GM23338 (cell line): ENCODE data around the gene FCN1. TPM values are rescaled to one million over a fixed set of nuclear protein-coding genes. Genes with fewer than 3 reads are reported as not detected.
A peak's percentile ranks its signal among the peaks of the same experiment; 100 is the strongest.

Experiments
- ATAC-seq: fragments of 200-7000 bp; cut with Tn5 transposase; 3 replicates; pipeline ENCODE4 v1.9.1; 2020
- DNase-seq: peaks from one replicate; pipeline ENCODE4 v3.0.0-alpha.2; 2015; ENCODE audit warnings: low spot score
- H2AFZ ChIP-seq: fragments of 200-600 bp; sonication (generic); 2 replicates; pipeline ENCODE4 v1.8.0; 2016; ENCODE audit warnings: antibody characterized with exemption, mild to moderate bottlenecking, moderate library complexity
- H3F3A ChIP-seq: fragments of 200-600 bp; sonication (generic); replicated peaks from 2 replicates; pipeline ENCODE4 v1.8.0; 2017; ENCODE audit warnings: antibody characterized with exemption, mixed run types, low read depth
- H3K27ac ChIP-seq: fragments of 200-600 bp; sonication (generic); 2 replicates; pipeline ENCODE4 v1.6.1; 2016; ENCODE audit warnings: low read depth
- H3K27me3 ChIP-seq: fragments of 200-600 bp; sonication (generic); 2 replicates; pipeline ENCODE4 v1.8.0; 2016; ENCODE audit warnings: mild to moderate bottlenecking, mixed run types, moderate library complexity; ENCODE audit not compliant: insufficient read depth
- H3K36me3 ChIP-seq: fragments of 200-600 bp; sonication (generic); 2 replicates; pipeline ENCODE4 v1.8.0; 2016; ENCODE audit warnings: mild to moderate bottlenecking; ENCODE audit not compliant: insufficient read depth
- H3K4me1 ChIP-seq: fragments of 200-600 bp; sonication (generic); 2 replicates; pipeline ENCODE4 v1.8.0; 2016; ENCODE audit warnings: mild to moderate bottlenecking, moderate library complexity; ENCODE audit not compliant: insufficient read depth
- H3K4me2 ChIP-seq: fragments of 200-600 bp; sonication (generic); 2 replicates; pipeline ENCODE4 v1.7.1; 2017; ENCODE audit warnings: mixed run types
- H3K4me3 ChIP-seq: fragments of 200-600 bp; sonication (generic); 2 replicates; pipeline ENCODE4 v1.6.1; 2016; ENCODE audit warnings: mixed run types
- H3K79me2 ChIP-seq: fragments of 200-600 bp; sonication (generic); replicated peaks from 2 replicates; pipeline ENCODE4 v1.8.0; 2017; ENCODE audit warnings: mild to moderate bottlenecking; ENCODE audit not compliant: insufficient read depth
- H3K9me2 ChIP-seq: fragments of 200-600 bp; sonication (generic); 2 replicates; pipeline ENCODE4 v1.8.0; 2017; ENCODE audit not compliant: insufficient read depth
- H4K20me1 ChIP-seq: fragments of 200-600 bp; sonication (generic); replicated peaks from 2 replicates; pipeline ENCODE4 v1.8.0; 2017; ENCODE audit warnings: mild to moderate bottlenecking; ENCODE audit not compliant: insufficient read depth
- H3K27ac Mint-ChIP-seq: 2 replicates; pipeline ENCODE4 v1.8.0; 2020; ENCODE audit warnings: inconsistent platforms, mild to moderate bottlenecking, moderate library complexity, mixed read lengths
- H3K27me3 Mint-ChIP-seq: 3 replicates; pipeline ENCODE4 v1.8.0; 2022; ENCODE audit warnings: low read depth, mild to moderate bottlenecking, moderate library complexity, mixed read lengths, inconsistent platforms; ENCODE audit not compliant: insufficient read depth, poor library complexity
- H3K36me3 Mint-ChIP-seq: 3 replicates; pipeline ENCODE4 v1.8.0; 2021; ENCODE audit warnings: low read depth, mild to moderate bottlenecking, inconsistent platforms, moderate library complexity, mixed read lengths
- H3K4me1 Mint-ChIP-seq: 3 replicates; pipeline ENCODE4 v1.8.0; 2020; ENCODE audit warnings: mild to moderate bottlenecking, inconsistent platforms, mixed read lengths
- H3K4me3 Mint-ChIP-seq: 3 replicates; pipeline ENCODE4 v1.8.0; 2021; ENCODE audit warnings: moderate library complexity, mild to moderate bottlenecking, inconsistent platforms, mixed read lengths
- H3K9me3 Mint-ChIP-seq: 3 replicates; pipeline ENCODE4 v1.8.0; 2020; ENCODE audit warnings: moderate library complexity, mild to moderate bottlenecking, inconsistent platforms, mixed read lengths
- CREB1 ChIP-seq: fragments of 250-450 bp; sonication (Bioruptor Pico); IDR thresholded peaks from 2 replicates; pipeline ENCODE4 v1.5.0; 2020; ENCODE audit warnings: low read depth, mild to moderate bottlenecking, moderate library complexity
- CTCF ChIP-seq, 2 experiments: fragments of 200-600 bp in 1 of 2; sonication (generic) in 1 of 2; conservative IDR thresholded peaks; 2 replicates each; pipeline versions ENCODE4 v1.5.1 to v1.6.1; 2016 to 2017; ENCODE audit warnings: antibody characterized with exemption in 2 of 2, low read depth in 2 of 2, mild to moderate bottlenecking in 2 of 2, moderate library complexity in 1 of 2
- ETS1 ChIP-seq: IDR thresholded peaks from 2 replicates; pipeline ENCODE4 v1.6.1; 2016; ENCODE audit warnings: antibody characterized with exemption
- EZH2 ChIP-seq: fragments of 200-600 bp; sonication (generic); IDR thresholded peaks from one replicate; pipeline ENCODE4 v1.8.0; 2017; ENCODE audit warnings: antibody characterized with exemption, mild to moderate bottlenecking, low read depth; ENCODE audit not compliant: unreplicated experiment
- EZH2phosphoT487 ChIP-seq: fragments of 200-600 bp; sonication (generic); IDR thresholded peaks from one replicate; pipeline ENCODE4 v1.8.1; 2018; ENCODE audit warnings: antibody characterized with exemption; ENCODE audit not compliant: unreplicated experiment
- JUNB ChIP-seq: IDR thresholded peaks from one replicate; pipeline ENCODE4 v1.6.1; 2016; ENCODE audit warnings: antibody characterized with exemption; ENCODE audit not compliant: unreplicated experiment
- NANOG ChIP-seq: IDR thresholded peaks from 2 replicates; pipeline ENCODE4 v1.6.1; 2016; ENCODE audit warnings: antibody characterized with exemption, borderline replicate concordance
- POLR2AphosphoS5 ChIP-seq: IDR thresholded peaks from 2 replicates; pipeline ENCODE4 v1.6.1; 2016; ENCODE audit warnings: antibody characterized with exemption, low read depth
- REST ChIP-seq: IDR thresholded peaks from one replicate; pipeline ENCODE4 v1.6.1; 2018; ENCODE audit warnings: antibody characterized with exemption; ENCODE audit not compliant: unreplicated experiment
- STAT1 ChIP-seq: IDR thresholded peaks from one replicate; pipeline ENCODE4 v1.6.1; 2016; ENCODE audit warnings: antibody characterized with exemption; ENCODE audit not compliant: unreplicated experiment
- ZNF114 ChIP-seq: fragments of 250-450 bp; sonication (Bioruptor Pico); IDR thresholded peaks from 2 replicates; pipeline ENCODE4 v1.5.0; 2020; ENCODE audit warnings: mild to moderate bottlenecking, moderate library complexity
- ZNF331 ChIP-seq: fragments of 250-450 bp; sonication (Bioruptor Pico); IDR thresholded peaks from 2 replicates; pipeline ENCODE4 v1.5.0; 2020; ENCODE audit warnings: low read depth, mild to moderate bottlenecking, moderate library complexity
- ZNF462 ChIP-seq: fragments of 250-450 bp; sonication (Bioruptor Pico); IDR thresholded peaks from 2 replicates; pipeline ENCODE4 v1.5.0; 2020; ENCODE audit warnings: mild to moderate bottlenecking, moderate library complexity
- polyA plus RNA-seq: library from polyadenylated mRNA; unstranded; fragments of >200 nt; fragmentation: Nextera tagmentation; extraction: Ambion mirVana; gene quantifications from 2 replicates; pipeline ENCODE4 v1.2.1, GENCODE V29; 2016
- total RNA-seq: library from RNA; depleted of rRNA; stranded (reverse); fragments of >200 nt; shearing (Covaris generic); gene quantifications from 2 replicates; pipeline ENCODE4 v1.2.3, GENCODE V29; 2014

The FCN1 gene
- total and polyA plus RNA-seq, 2 experiments from 2014 or later: not detected

GRCh38 chr9:134935056-134935640, 17.4 kb upstream of the FCN1 start:
- Mint-ChIP-seq H3K9me3 (no peaks in the 10 kb centered on the region), H3K27ac (no peak overlapping the region; the same call in 1 of the 2 replicates), H3K36me3 (no peaks in the 10 kb centered on the region; the same call in 2 of the 3 replicates), H3K4me3 (no peak overlapping the region), H3K4me1 (peaks cover 4% of the 10 kb centered on the region), H3K27me3 (peaks cover 14% of the 10 kb centered on the region)
- DNase-seq (no peak), ATAC-seq (peak; percentile 19; the same call in 1 of the 3 replicates)
- Histone ChIP-seq H3K4me2 (no peak overlapping the region), H3K36me3 (no peaks in the 10 kb centered on the region), H3K4me3 (no peak overlapping the region), H2AFZ (no peak overlapping the region), H3K27ac (no peak overlapping the region), H3K79me2 (no peaks in the 10 kb centered on the region), H3K9me2 (no peaks in the 10 kb centered on the region), H4K20me1 (no peaks in the 10 kb centered on the region), H3K27me3 (no peaks in the 10 kb centered on the region), H3K4me1 (no peaks in the 10 kb centered on the region), H3F3A (no peaks in the 10 kb centered on the region)
- TF ChIP-seq POLR2AphosphoS5 (no peak), JUNB (no peak), ZNF331 (CRISPR knock-in tag) (no peak), STAT1 (no peak), ZNF462 (CRISPR knock-in tag) (no peak), NANOG (no peak), EZH2 (no peak), CREB1 (CRISPR knock-in tag) (no peak), ETS1 (no peak), CTCF (conservative IDR thresholded peaks at IDR 0.05; ENCODE audit: low read depth in 2 of 2) (no peak), EZH2phosphoT487 (no peak), REST (no peak), ZNF114 (CRISPR knock-in tag) (no peak)
